GM12878 (cell line): ENCODE measurements around the gene KIF3A. TPM values are rescaled to one million over a fixed set of nuclear protein-coding genes. Genes with fewer than 3 reads are reported as not detected.
A peak's percentile ranks its signal among the peaks of the same experiment; 100 is the strongest.

Source experiments
- ATAC-seq: fragments of 200-7000 bp; cut with Tn5 transposase; 3 replicates; pipeline ENCODE4 v1.9.1; 2020; ENCODE audit warnings: mild to moderate bottlenecking, moderate library complexity
- BruUV-seq: library from RNA; stranded (reverse); fragments of 400-500 nt; replicated peaks from 2 replicates; lab custom pipeline; 2021; lab: Mats Ljungman, UMichigan
- CTCF ChIA-PET: fragments of 300-600 bp; sonication (Branson Sonifier 250); formaldehyde crosslinking; extraction: SDS; loops from one replicate; lab custom pipeline; 2021; ENCODE audit warnings: inconsistent platforms; lab: Yijun Ruan, JAX
- POLR2A ChIA-PET: fragments of 350-600 bp; formaldehyde crosslinking; extraction: SDS; loops from one replicate; lab custom pipeline; 2021; ENCODE audit warnings: inconsistent platforms; lab: Charles Lee
- RAD21 ChIA-PET: fragments of 300-600 bp; sonication (Branson Sonifier 250); formaldehyde crosslinking; loops from one replicate; lab custom pipeline; 2023; ENCODE audit warnings: antibody characterized with exemption; ENCODE audit not compliant: unreplicated experiment; lab: Charles Lee
- SMC1A ChIA-PET: fragments of 300-600 bp; sonication (Branson Sonifier 250); formaldehyde crosslinking; loops from one replicate; lab custom pipeline; 2023; ENCODE audit not compliant: unreplicated experiment, uncharacterized antibody; lab: Charles Lee
- DNase-seq: peaks from one replicate; pipeline ENCODE4 v3.0.0-alpha.2; 2011; ENCODE audit warnings: low read depth, low spot score
- FAIRE-seq: peaks from 3 replicates; lab custom pipeline; 2011; peaks lifted over from hg19 to GRCh38; lab: Jason Lieb, UNC
- H2AFZ ChIP-seq: 2 replicates; pipeline ENCODE4 v1.6.0; 2011; ENCODE audit warnings: low read depth, low read length, control low read depth; ENCODE audit not compliant: control insufficient read depth
- H3K27ac ChIP-seq: 2 replicates; pipeline ENCODE4 v1.5.1; 2011; ENCODE audit warnings: control low read depth; ENCODE audit not compliant: control insufficient read depth, insufficient read depth
- H3K27me3 ChIP-seq, 2 experiments: replicated peaks in 1 of 2; 2 replicates each; pipeline versions ENCODE4 v1.6.0 to v1.6.1; 2011; ENCODE audit warnings: low read length in 1 of 2; ENCODE audit not compliant: control insufficient read depth in 2 of 2, insufficient read depth in 2 of 2
- H3K36me3 ChIP-seq, 2 experiments: 2 replicates each; pipeline ENCODE4 v1.5.1; 2011; ENCODE audit warnings: low read length in 1 of 2; ENCODE audit not compliant: control insufficient read depth in 2 of 2, insufficient read depth in 2 of 2
- H3K4me1 ChIP-seq: 2 replicates; pipeline ENCODE4 v1.6.1; 2011; ENCODE audit warnings: mild to moderate bottlenecking, low read length, moderate library complexity, mixed read lengths; ENCODE audit not compliant: control insufficient read depth, insufficient read depth
- H3K4me2 ChIP-seq: 2 replicates; pipeline ENCODE4 v1.6.0; 2011; ENCODE audit warnings: control low read depth; ENCODE audit not compliant: control insufficient read depth, insufficient read depth
- H3K4me3 ChIP-seq: fragments of 200-600 bp; sonication (generic); 2 replicates; pipeline ENCODE4 v1.5.1; 2016
- H3K79me2 ChIP-seq: 2 replicates; pipeline ENCODE4 v1.6.0; 2011; ENCODE audit warnings: low read length; ENCODE audit not compliant: control insufficient read depth, insufficient read depth
- H3K9ac ChIP-seq: 2 replicates; pipeline ENCODE4 v1.8.0; 2011; ENCODE audit warnings: low read length, control low read depth, mixed read lengths; ENCODE audit not compliant: control insufficient read depth, insufficient read depth
- H3K9me3 ChIP-seq: replicated peaks from 3 replicates; pipeline ENCODE4 v1.5.1; 2011; ENCODE audit warnings: mild to moderate bottlenecking, low read length; ENCODE audit not compliant: control insufficient read depth, insufficient read depth
- H4K20me1 ChIP-seq: 2 replicates; pipeline ENCODE4 v1.6.0; 2011; ENCODE audit not compliant: control insufficient read depth, insufficient read depth
- BMI1 ChIP-seq: fragments of 450-650 bp; IDR thresholded peaks from 2 replicates; pipeline ENCODE4 v1.6.1; 2016; ENCODE audit warnings: mild to moderate bottlenecking, moderate library complexity, borderline replicate concordance
- CBX3 ChIP-seq: fragments of 200-600 bp; sonication (generic); IDR thresholded peaks from 2 replicates; pipeline ENCODE4 v1.6.1; 2016; ENCODE audit warnings: low read depth, borderline replicate concordance
- CHD1 ChIP-seq: IDR thresholded peaks from 2 replicates; pipeline ENCODE4 v1.6.1; 2012; ENCODE audit warnings: low read depth, low read length, improper control_type of control experiment
- FOXK2 ChIP-seq: fragments of 450-650 bp; IDR thresholded peaks from 2 replicates; pipeline ENCODE4 v1.6.1; 2017; ENCODE audit warnings: mild to moderate bottlenecking, moderate library complexity
- GABPA ChIP-seq: IDR thresholded peaks from 2 replicates; pipeline ENCODE4 v1.6.1; 2014; ENCODE audit warnings: antibody characterized with exemption, low read depth, mild to moderate bottlenecking, inconsistent platforms
- HDAC6 ChIP-seq: fragments of 200-600 bp; sonication (generic); IDR thresholded peaks from one replicate; pipeline ENCODE4 v1.8.0; 2017; ENCODE audit warnings: antibody characterized with exemption; ENCODE audit not compliant: unreplicated experiment
- HDGF ChIP-seq: fragments of 450-650 bp; IDR thresholded peaks from 2 replicates; pipeline ENCODE4 v1.6.1; 2016; ENCODE audit warnings: antibody characterized with exemption
- IKZF2 ChIP-seq, 2 experiments: fragments of 450-650 bp; IDR thresholded peaks; 2 replicates each; pipeline ENCODE4 v1.6.1; 2017; ENCODE audit warnings: mild to moderate bottlenecking in 2 of 2, moderate library complexity in 2 of 2
- KLF5 ChIP-seq: fragments of 450-650 bp; IDR thresholded peaks from 2 replicates; pipeline ENCODE4 v1.6.1; 2014; ENCODE audit warnings: mild to moderate bottlenecking; ENCODE audit not compliant: partially characterized antibody
- NBN ChIP-seq: fragments of 450-650 bp; IDR thresholded peaks from 2 replicates; pipeline ENCODE4 v1.6.1; 2016
- NFIC ChIP-seq: IDR thresholded peaks from 2 replicates; pipeline ENCODE4 v1.6.1; 2012; ENCODE audit warnings: low read depth, mild to moderate bottlenecking, inconsistent platforms, low read length, moderate library complexity
- POLR2A ChIP-seq: IDR thresholded peaks from 2 replicates; pipeline ENCODE4 v1.6.1; 2011; ENCODE audit warnings: low read depth, mild to moderate bottlenecking, low read length
- SIX5 ChIP-seq: IDR thresholded peaks from 2 replicates; pipeline ENCODE4 v1.6.1; 2011; ENCODE audit warnings: mild to moderate bottlenecking, low read depth, low read length, moderate library complexity; ENCODE audit not compliant: severe bottlenecking
- SMC3 ChIP-seq: IDR thresholded peaks from 2 replicates; pipeline ENCODE4 v1.6.1; 2011; ENCODE audit warnings: low read length, improper control_type of control experiment, borderline replicate concordance
- SUPT20H ChIP-seq: IDR thresholded peaks from 2 replicates; pipeline ENCODE4 v1.6.1; 2011; ENCODE audit warnings: low read depth, mild to moderate bottlenecking, low read length, moderate library complexity, borderline replicate concordance; ENCODE audit not compliant: control insufficient read depth
- TBL1XR1 ChIP-seq: IDR thresholded peaks from 2 replicates; pipeline ENCODE4 v1.6.1; 2012; ENCODE audit warnings: low read depth, low read length, improper control_type of control experiment
- ZBTB40 ChIP-seq: fragments of 450-650 bp; IDR thresholded peaks from 2 replicates; pipeline ENCODE4 v1.6.1; 2016; ENCODE audit warnings: mild to moderate bottlenecking, moderate library complexity, borderline replicate concordance
- ZNF274 ChIP-seq: IDR thresholded peaks from one replicate; pipeline ENCODE4 v1.8.0; 2011; ENCODE audit not compliant: insufficient read length, insufficient read depth
- ZNF687 ChIP-seq: fragments of 450-650 bp; IDR thresholded peaks from 2 replicates; pipeline ENCODE4 v1.6.1; 2017; ENCODE audit warnings: mild to moderate bottlenecking, moderate library complexity
- WGBS: methylation state at CpG from one replicate; pipeline ENCODE4 v1.1.6; 2016; ENCODE audit warnings: low lambda C conversion rate; ENCODE audit not compliant: insufficient replicate concordance, insufficient coverage; ENCODE audit errors: missing lambda C conversion rate; 5-methylcytosine and 5-hydroxymethylcytosine counted together
- in situ Hi-C: fragments of 300-500 bp; cut with MboI; formaldehyde crosslinking; loops from 9 replicates; pipeline ENCODE4 v1.14.3; 2018; ENCODE audit warnings: mixed read lengths
- intact Hi-C: fragments of 100-400 bp; cut with micrococcal nuclease; formaldehyde crosslinking; loops from one replicate; pipeline ENCODE4 v1.14.2; 2022; ENCODE audit not compliant: unreplicated experiment
- polyA plus RNA-seq, 11 experiments: library from polyadenylated mRNA; depleted of rRNA in 4 of 11; unstranded in 6 of 11; stranded (reverse) in 5 of 11; fragments of >200 nt; fragmentation: Nextera tagmentation in 4 of 11; fragmentation: Illumina TruSeq in 1 of 11; extraction: Ambion mirVana in 4 of 11; extraction: Trizol in 1 of 11; gene quantifications; 1 replicate in 1 of 11; 2 replicates in 10 of 11; pipeline versions ENCODE4 v1.2.1 to v1.2.3, GENCODE V29; 2011 to 2016; ENCODE audit warnings: inconsistent platforms in 2 of 11, missing spikeins in 2 of 11, low read depth in 1 of 11
- total RNA-seq, 4 experiments: library from RNA; depleted of rRNA in 3 of 4; stranded (reverse); fragments of >200 nt in 3 of 4; fragmentation: Illumina TruSeq in 1 of 4; extraction: Trizol in 1 of 4; gene quantifications; 2 replicates each; pipeline versions ENCODE4 v1.2.1 to v1.2.3, GENCODE V29; 2013 to 2021

KIF3A gene
- total and polyA plus RNA-seq, 10 of the 15 experiments (the other 5 are each of a cell fraction or from before 2014, with no cell fraction given): 2.7 to 36.5 (median 10.0) TPM

GRCh38 chr5:132774896-132775295, 37.5 kb upstream of the KIF3A start:
- peak overlapping the region; percentile 38; the same call in 1 of the 2 replicates for H3K4me2 ChIP-seq
- no TSS peak for BruUV-seq
- ChIA-PET RAD21 (interaction anchor here (1.5 to 2.0 kb wide), 3 partner anchors 21 to 249 kb away, joined by 6 to 10 read pairs (median 6); no protein-coding TSS in a partner anchor), SMC1A (interaction anchor here (1.2 to 7.5 kb wide), 6 partner anchors 12 to 111 kb away, joined by 3 to 88 read pairs (median 4); partner anchors contain the start of gene CCNI2), POLR2A (interaction anchor here (0.7 to 7.2 kb wide), 3 partner anchors 9 to 114 kb away, joined by 3 to 56 read pairs (median 3); no protein-coding TSS in a partner anchor), CTCF (interaction anchor here (1.0 to 3.5 kb wide), 4 partner anchors 12 to 45 kb away, joined by 3 to 15 read pairs (median 6); no protein-coding TSS in a partner anchor)
- in situ Hi-C loops: no loop called here
- peaks cover 9% of the 10 kb centered on the region for H3K79me2 ChIP-seq
- H3K27me3 ChIP-seq: no peaks in the 10 kb centered on the region
- intact Hi-C loops: no loop called here
- no peak for FAIRE-seq
- H4K20me1 ChIP-seq: no peaks in the 10 kb centered on the region
- no peak overlapping the region for H3K27ac ChIP-seq
- H2AFZ ChIP-seq: no peak overlapping the region
- no peak overlapping the region for H3K9ac ChIP-seq
- WGBS: 98% methylated on average over 5 of the region's 5 CpGs
- no peak overlapping the region; the same call in 1 of the 2 replicates for H3K4me3 ChIP-seq
- no peak for ATAC-seq
- H3K4me1 ChIP-seq: peaks cover 7% of the 10 kb centered on the region
- H3K36me3 ChIP-seq: no peaks in the 10 kb centered on the region
- DNase-seq: no peak
- TF ChIP-seq TBL1XR1 (no peak), CHD1 (no peak), NBN (no peak), KLF5 (no peak), CBX3 (no peak), ZNF274 (no peak), BMI1 (no peak), SIX5 (no peak), ZBTB40 (no peak), ZNF687 (no peak), NFIC (no peak), HDGF (no peak), IKZF2 (IDR thresholded peaks at IDR 0.05) (no peak), GABPA (no peak), FOXK2 (no peak), SMC3 (no peak), POLR2A (no peak), HDAC6 (no peak), SUPT20H (no peak)
- no peaks in the 10 kb centered on the region for H3K9me3 ChIP-seq
